PC-9 (cell line): ENCODE data around the gene SUPT3H. TPM values are rescaled to one million over a fixed set of nuclear protein-coding genes. Genes with fewer than 3 reads are reported as not detected.

Experiments used
- BruUV-seq: library from RNA; stranded (reverse); fragments of 400-500 nt; replicated peaks from 2 replicates; lab custom pipeline; 2021; lab: Mats Ljungman, UMichigan
- CTCF ChIA-PET: fragments of 300-600 bp; sonication (Branson Sonifier 250); formaldehyde crosslinking; loops from one replicate; lab custom pipeline; 2022; ENCODE audit warnings: antibody characterized with exemption; lab: Charles Lee
- POLR2A ChIA-PET: fragments of 300-600 bp; sonication (Branson Sonifier 250); formaldehyde crosslinking; loops from one replicate; lab custom pipeline; 2022; ENCODE audit warnings: antibody characterized with exemption; ENCODE audit not compliant: unreplicated experiment; lab: Charles Lee
- DNase-seq, 2 experiments: peaks; one replicate each; pipeline versions ENCODE4 v3.0.0 to v3.0.0-alpha.2; 2015 to 2022; ENCODE audit warnings: mixed read lengths in 1 of 2
- H2AFZ ChIP-seq: fragments of 200-600 bp; sonication (generic); 2 replicates; pipeline ENCODE4 v1.8.1; 2017; ENCODE audit warnings: antibody characterized with exemption
- H3F3A ChIP-seq: fragments of 200-600 bp; sonication (generic); 2 replicates; pipeline ENCODE4 v1.8.1; 2017; ENCODE audit warnings: antibody characterized with exemption, mild to moderate bottlenecking, low read depth; ENCODE audit not compliant: insufficient read depth
- H3K27ac ChIP-seq: fragments of 200-600 bp; sonication (generic); 2 replicates; pipeline ENCODE4 v1.6.1; 2016; ENCODE audit warnings: mixed run types
- H3K27me3 ChIP-seq: fragments of 200-600 bp; sonication (generic); 2 replicates; pipeline ENCODE4 v1.6.1; 2016; ENCODE audit warnings: low read depth, mixed run types; ENCODE audit not compliant: insufficient read depth
- H3K36me3 ChIP-seq: fragments of 200-600 bp; sonication (generic); 2 replicates; pipeline ENCODE4 v1.6.1; 2016; ENCODE audit warnings: low read depth, mixed run types
- H3K4me1 ChIP-seq: fragments of 200-600 bp; sonication (generic); replicated peaks from 2 replicates; pipeline ENCODE4 v1.6.1; 2016; ENCODE audit warnings: mixed run types; ENCODE audit not compliant: insufficient read depth
- H3K4me2 ChIP-seq: fragments of 200-600 bp; sonication (generic); 2 replicates; pipeline ENCODE4 v1.6.1; 2017; ENCODE audit warnings: mixed run types
- H3K4me3 ChIP-seq: fragments of 200-600 bp; sonication (generic); 2 replicates; pipeline ENCODE4 v1.6.1; 2016; ENCODE audit warnings: mixed run types
- H3K79me2 ChIP-seq: fragments of 200-600 bp; sonication (generic); 2 replicates; pipeline ENCODE4 v1.6.1; 2017; ENCODE audit warnings: low read depth, mixed run types
- H3K9me2 ChIP-seq: fragments of 200-600 bp; sonication (generic); 2 replicates; pipeline ENCODE4 v1.8.1; 2017; ENCODE audit warnings: mild to moderate bottlenecking; ENCODE audit not compliant: insufficient read depth
- H3K9me3 ChIP-seq: fragments of 200-600 bp; sonication (generic); 2 replicates; pipeline ENCODE4 v1.8.1; 2016; ENCODE audit warnings: low read depth; ENCODE audit not compliant: insufficient read depth
- H4K20me1 ChIP-seq: fragments of 200-600 bp; sonication (generic); 2 replicates; pipeline ENCODE4 v1.8.1; 2017; ENCODE audit not compliant: insufficient read depth
- EZH2 ChIP-seq: fragments of 200-600 bp; sonication (generic); IDR thresholded peaks from 2 replicates; pipeline ENCODE4 v1.8.0; 2017; ENCODE audit warnings: antibody characterized with exemption, low read depth
- intact Hi-C: fragments of 100-400 bp; cut with micrococcal nuclease; formaldehyde crosslinking; loops from one replicate; pipeline ENCODE4 v1.10.0; 2022; ENCODE audit not compliant: unreplicated experiment
- total RNA-seq: library from RNA; stranded (reverse); gene quantifications from 2 replicates; pipeline ENCODE4 v1.2.3, GENCODE V29; 2021
- TF ChIP-seq, protein P1 (sequence below): fragments of 200-600 bp; sonication (generic); conservative IDR thresholded peaks from 2 replicates; pipeline ENCODE4 v1.6.1; 2017; ENCODE audit warnings: mixed run types, antibody characterized with exemption, mild to moderate bottlenecking, moderate library complexity

SUPT3H gene
- total RNA-seq, 1 experiment from 2014 or later: 9.2 TPM

DNA sequence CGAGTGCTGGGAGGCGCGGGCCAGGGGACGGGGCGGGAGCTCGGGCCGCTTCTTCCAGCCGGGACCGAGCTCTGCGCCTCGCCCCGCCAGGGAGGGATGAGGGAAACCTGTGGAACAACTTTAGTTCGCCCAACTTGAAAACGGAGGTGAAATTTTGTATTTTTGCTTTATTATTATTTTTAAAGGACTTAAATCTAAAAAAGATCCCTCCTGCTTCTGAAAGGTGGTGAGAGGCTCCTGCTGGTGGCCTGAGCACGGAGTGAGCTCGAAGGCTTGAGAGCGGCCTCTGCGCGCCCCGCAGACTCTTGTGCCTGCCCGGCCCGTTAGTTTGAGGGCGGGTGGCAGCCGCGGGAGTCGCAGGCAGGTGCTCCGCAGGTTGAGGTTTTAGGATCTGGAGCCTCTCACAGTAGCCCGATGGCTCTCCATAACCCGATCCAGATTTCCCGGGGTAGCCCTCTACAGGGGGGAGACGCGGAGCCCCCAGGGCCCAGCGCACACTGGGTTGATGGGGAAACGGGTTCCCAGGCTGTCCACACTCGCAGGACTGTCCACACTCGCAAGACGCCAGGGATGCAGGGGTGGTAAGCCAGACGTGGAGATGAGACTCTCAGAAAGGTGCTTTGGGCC lies 46.2 kb upstream of the SUPT3H start:
- Histone ChIP-seq H4K20me1 (no peaks in the 10 kb centered on the region), H3K27ac (no peak overlapping the region), H3K9me2 (no peaks in the 10 kb centered on the region), H3K4me1 (peaks cover 18% of the 10 kb centered on the region), H3F3A (no peaks in the 10 kb centered on the region; the same call in 1 of the 2 replicates), H3K9me3 (no peaks in the 10 kb centered on the region), H3K4me3 (peak overlapping the region; percentile 98), H3K79me2 (peaks cover 26% of the 10 kb centered on the region), H3K27me3 (no peaks in the 10 kb centered on the region), H3K4me2 (peak overlapping the region; percentile 92), H3K36me3 (no peaks in the 10 kb centered on the region; the same call in 1 of the 2 replicates), H2AFZ (peak overlapping the region; percentile 97)
- CTCF ChIA-PET: no interaction called here
- no peak for DNase-seq
- TSS peak; percentile 19 for BruUV-seq
- intact Hi-C loops: loop anchor here (2.0 to 5.0 kb wide), 7 partner anchors 47 to 988 kb away; partner anchors contain the start of gene SUPT3H
- POLR2A ChIA-PET: interaction anchor here (0.6 kb wide), 1 partner anchor 184 kb away, joined by 3 read pairs; no protein-coding TSS in a partner anchor
- TF ChIP-seq EZH2: no peak
- TF ChIP-seq, protein P1, sequence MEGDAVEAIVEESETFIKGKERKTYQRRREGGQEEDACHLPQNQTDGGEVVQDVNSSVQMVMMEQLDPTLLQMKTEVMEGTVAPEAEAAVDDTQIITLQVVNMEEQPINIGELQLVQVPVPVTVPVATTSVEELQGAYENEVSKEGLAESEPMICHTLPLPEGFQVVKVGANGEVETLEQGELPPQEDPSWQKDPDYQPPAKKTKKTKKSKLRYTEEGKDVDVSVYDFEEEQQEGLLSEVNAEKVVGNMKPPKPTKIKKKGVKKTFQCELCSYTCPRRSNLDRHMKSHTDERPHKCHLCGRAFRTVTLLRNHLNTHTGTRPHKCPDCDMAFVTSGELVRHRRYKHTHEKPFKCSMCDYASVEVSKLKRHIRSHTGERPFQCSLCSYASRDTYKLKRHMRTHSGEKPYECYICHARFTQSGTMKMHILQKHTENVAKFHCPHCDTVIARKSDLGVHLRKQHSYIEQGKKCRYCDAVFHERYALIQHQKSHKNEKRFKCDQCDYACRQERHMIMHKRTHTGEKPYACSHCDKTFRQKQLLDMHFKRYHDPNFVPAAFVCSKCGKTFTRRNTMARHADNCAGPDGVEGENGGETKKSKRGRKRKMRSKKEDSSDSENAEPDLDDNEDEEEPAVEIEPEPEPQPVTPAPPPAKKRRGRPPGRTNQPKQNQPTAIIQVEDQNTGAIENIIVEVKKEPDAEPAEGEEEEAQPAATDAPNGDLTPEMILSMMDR: no peak

DNA sequence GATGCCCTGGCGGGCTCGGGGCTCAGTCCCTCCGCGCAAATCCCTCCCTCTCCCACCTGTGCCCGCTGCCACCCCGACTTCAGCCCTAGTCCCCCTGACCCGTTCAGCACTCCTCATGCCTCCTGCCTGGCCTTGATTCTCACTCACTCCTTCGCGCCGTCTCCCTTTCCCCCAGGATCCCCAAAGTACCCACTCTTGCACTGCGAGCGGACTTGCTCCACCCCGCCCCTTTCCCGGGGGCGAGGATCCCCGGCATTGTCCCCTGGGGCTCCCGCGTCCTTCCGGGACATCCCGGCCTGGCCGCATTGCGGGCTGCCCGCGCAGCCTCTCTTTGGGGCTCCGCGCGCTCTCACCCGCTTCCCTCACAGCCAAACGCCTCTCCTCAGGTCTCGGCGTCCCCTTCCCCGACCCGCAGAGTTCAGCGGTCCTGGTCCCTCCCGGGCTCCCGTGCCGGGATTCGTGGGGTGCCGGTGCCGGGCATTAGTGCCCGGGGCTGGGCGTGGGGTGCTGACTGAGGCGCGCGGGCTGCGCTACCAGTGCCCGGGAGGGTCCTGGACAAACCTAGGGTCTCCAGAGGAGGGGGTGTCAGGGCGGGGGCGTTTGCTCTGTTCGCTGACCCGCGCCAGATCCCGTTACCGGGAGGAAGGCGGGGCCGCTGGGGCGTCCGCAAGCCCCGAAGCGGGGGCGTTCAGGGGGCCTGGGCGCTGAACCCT lies 45.5 kb upstream of the SUPT3H start:
- no peak for TF ChIP-seq EZH2
- TF ChIP-seq, protein P1: no peak
- Histone ChIP-seq H3K4me2 (peak overlapping the region; percentile 92), H3K4me1 (peaks cover 22% of the 10 kb centered on the region), H3K27me3 (no peaks in the 10 kb centered on the region), H2AFZ (peak overlapping the region; percentile 97), H3K4me3 (peak overlapping the region; percentile 98), H4K20me1 (no peaks in the 10 kb centered on the region), H3K79me2 (peaks cover 26% of the 10 kb centered on the region), H3F3A (no peaks in the 10 kb centered on the region; the same call in 1 of the 2 replicates), H3K27ac (no peak overlapping the region), H3K9me3 (no peaks in the 10 kb centered on the region), H3K36me3 (no peaks in the 10 kb centered on the region), H3K9me2 (no peaks in the 10 kb centered on the region)
- ChIA-PET CTCF (no interaction called here), POLR2A (no interaction called here)
- BruUV-seq: no TSS peak
- intact Hi-C loops: loop anchor here (2.0 to 5.0 kb wide), 7 partner anchors 46 to 989 kb away; partner anchors contain the start of gene SUPT3H
- DNase-seq: no peak

DNA sequence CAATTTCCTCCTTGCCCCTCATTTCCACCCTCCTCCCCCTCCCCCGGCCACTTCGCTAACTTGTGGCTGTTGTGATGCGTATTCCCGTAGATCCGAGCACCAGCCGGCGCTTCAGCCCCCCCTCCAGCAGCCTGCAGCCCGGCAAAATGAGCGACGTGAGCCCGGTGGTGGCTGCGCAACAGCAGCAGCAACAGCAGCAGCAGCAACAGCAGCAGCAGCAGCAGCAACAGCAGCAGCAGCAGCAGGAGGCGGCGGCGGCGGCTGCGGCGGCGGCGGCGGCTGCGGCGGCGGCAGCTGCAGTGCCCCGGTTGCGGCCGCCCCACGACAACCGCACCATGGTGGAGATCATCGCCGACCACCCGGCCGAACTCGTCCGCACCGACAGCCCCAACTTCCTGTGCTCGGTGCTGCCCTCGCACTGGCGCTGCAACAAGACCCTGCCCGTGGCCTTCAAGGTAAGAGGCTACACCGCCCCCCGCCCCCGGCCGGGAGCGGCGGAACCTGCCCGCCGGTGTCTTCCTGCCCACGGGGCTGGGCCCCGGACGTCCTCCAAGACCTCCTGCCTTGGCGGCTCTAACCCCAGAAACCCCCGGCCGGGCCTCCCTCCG lies 44.9 kb upstream of the SUPT3H start:
- no peaks in the 10 kb centered on the region; the same call in 1 of the 2 replicates for H3F3A ChIP-seq
- H3K36me3 ChIP-seq: no peaks in the 10 kb centered on the region
- BruUV-seq: no TSS peak
- ChIA-PET CTCF (interaction anchor here (0.6 to 1.6 kb wide), 3 partner anchors 123 to 322 kb away, joined by 5 to 9 read pairs (median 8); no protein-coding TSS in a partner anchor), POLR2A (interaction anchor here (1.0 kb wide), 1 partner anchor 45 kb away, joined by 3 read pairs; the partner anchor contains the start of gene SUPT3H)
- intact Hi-C loops: loop anchor here (1.0 to 5.0 kb wide), 8 partner anchors 45 to 990 kb away; partner anchors contain the start of gene SUPT3H
- H3K4me3 ChIP-seq: peak overlapping the region; percentile 98
- TF ChIP-seq, protein P1: no peak
- TF ChIP-seq EZH2: no peak
- H2AFZ ChIP-seq: peak overlapping the region; percentile 97
- peak overlapping the region; percentile 46; the same call in 1 of the 2 replicates for H3K27ac ChIP-seq
- peak overlapping the region; percentile 92 for H3K4me2 ChIP-seq
- peak in 1 of 2 experiments; percentile 40 for DNase-seq
- peaks cover 22% of the 10 kb centered on the region for H3K4me1 ChIP-seq
- no peaks in the 10 kb centered on the region for H4K20me1 ChIP-seq
- no peaks in the 10 kb centered on the region for H3K9me3 ChIP-seq
- H3K79me2 ChIP-seq: peaks cover 26% of the 10 kb centered on the region
- H3K9me2 ChIP-seq: no peaks in the 10 kb centered on the region
- H3K27me3 ChIP-seq: no peaks in the 10 kb centered on the region
